NCI-H345 treated with DMSO at 0.1 percent for 48 hours (cell line): ENCODE data around the gene DDX46.
A peak's percentile ranks its signal among the peaks of the same experiment; 100 is the strongest.
"Not testable (repeated sequence)": the region's sequence is repeated elsewhere in the genome, so short reads cannot be mapped to it uniquely, and the experiment has no call there.

ENCODE experiments used
- DNase-seq: peaks from one replicate; lab custom pipeline; 2025; ENCODE audit not compliant: unreplicated experiment; lab: John Stamatoyannopoulos, UW

The DDX46 gene

GRCh38 chr5:134758504-134759341, at the start of gene DDX46:
TSS of gene DDX46 (plus strand) at chr5:134758779. CDS start at chr5:134758939, 160 bp downstream.
- DNase-seq, result peak; percentile 76

- no peak for DNase-seq
Observed at GRCh38 chr5:134714120-134714519, 44.5 kb upstream of the DDX46 start.

- no peak for DNase-seq
Observed at GRCh38 chr5:134714541-134714940, 44.0 kb upstream of the DDX46 start.

GRCh38 chr5:134715466-134715865, 43.1 kb upstream of the DDX46 start:
- not testable (repeated sequence) for DNase-seq

- no peak for DNase-seq
Observed at GRCh38 chr5:134724872-134725271, 33.7 kb upstream of the DDX46 start.

- no peak for DNase-seq
Observed at GRCh38 chr5:134732819-134733218, 25.8 kb upstream of the DDX46 start.

- no peak for DNase-seq
Observed at GRCh38 chr5:134735243-134735642, 23.3 kb upstream of the DDX46 start.

GRCh38 chr5:134736173-134736812, 22.3 kb upstream of the DDX46 start:
- DNase-seq, result no peak

GRCh38 chr5:134738133-134738962, 20.2 kb upstream of the DDX46 start, which contains the start of gene CAMLG:
TSS of gene CAMLG (plus strand) at chr5:134738548. CDS start at chr5:134738621, 73 bp downstream.
- peak; percentile 85 for DNase-seq

- peak; percentile 5 for DNase-seq
Observed at GRCh38 chr5:134738963-134739661, 19.5 kb upstream of the DDX46 start.

- DNase-seq, result no peak
Observed at GRCh38 chr5:134741052-134741451, 17.5 kb upstream of the DDX46 start.

- DNase-seq, result no peak
Observed at GRCh38 chr5:134742134-134742533, 16.4 kb upstream of the DDX46 start.

GRCh38 chr5:134749415-134749814, 9.2 kb upstream of the DDX46 start:
- DNase-seq, result no peak

GRCh38 chr5:134758176-134758503, 439 bp upstream of the DDX46 start:
- DNase-seq, result no peak

GRCh38 chr5:134767528-134768291, 9.1 kb downstream of the DDX46 start:
- DNase-seq, result not testable (repeated sequence)

- no peak for DNase-seq
Observed at GRCh38 chr5:134769206-134769605, 10.6 kb downstream of the DDX46 start.

GRCh38 chr5:134772461-134773125, 14.0 kb downstream of the DDX46 start:
- DNase-seq, result no peak

GRCh38 chr5:134777366-134777765, 18.8 kb downstream of the DDX46 start:
- DNase-seq, result no peak

GRCh38 chr5:134784241-134784920, 25.8 kb downstream of the DDX46 start:
- DNase-seq, result no peak
